Stimulated activated memory B cell treated with anti-CD40 and anti-IgM and Interleukin-4, amounts not matched to agents 10 μg/mL and 1 μg/mL and 100 μg/mL, for 72 hours (primary cell): ENCODE results near the gene MRPL22.
"Not testable (repeated sequence)": the region's sequence is repeated elsewhere in the genome, so short reads cannot be mapped to it uniquely, and the experiment has no call there.

Source experiments
- ATAC-seq: fragments of 150-1000 bp; cut with Tn5 transposase; 2 replicates; pipeline ENCODE4 v1.10.0; 2021
- H3K27ac Mint-ChIP-seq: one replicate; pipeline ENCODE4 v1.8.0; 2022; ENCODE audit warnings: mild to moderate bottlenecking, mixed read lengths
- H3K27me3 Mint-ChIP-seq: one replicate; pipeline ENCODE4 v1.8.0; 2022; ENCODE audit warnings: mixed read lengths
- H3K36me3 Mint-ChIP-seq: one replicate; pipeline ENCODE4 v1.8.0; 2022; ENCODE audit warnings: mixed read lengths
- H3K4me1 Mint-ChIP-seq: one replicate; pipeline ENCODE4 v1.8.0; 2022; ENCODE audit warnings: mixed read lengths
- H3K4me3 Mint-ChIP-seq: one replicate; pipeline ENCODE4 v1.8.0; 2022; ENCODE audit warnings: mild to moderate bottlenecking, moderate library complexity, mixed read lengths
- H3K9me3 Mint-ChIP-seq: one replicate; pipeline ENCODE4 v1.8.0; 2022; ENCODE audit warnings: mixed read lengths

MRPL22 gene

GRCh38 chr5:154933537-154933936 is 7.3 kb upstream of the MRPL22 start:
- H3K9me3 Mint-ChIP-seq, result no peaks in the 10 kb centered on the region
- H3K27me3 Mint-ChIP-seq, result no peaks in the 10 kb centered on the region
- H3K36me3 Mint-ChIP-seq, result peaks cover 40% of the 10 kb centered on the region
- no peak for ATAC-seq
- H3K27ac Mint-ChIP-seq, result no peak overlapping the region
- H3K4me1 Mint-ChIP-seq, result peaks cover 31% of the 10 kb centered on the region
- H3K4me3 Mint-ChIP-seq, result no peak overlapping the region

- no peaks in the 10 kb centered on the region for H3K9me3 Mint-ChIP-seq
- peaks cover 37% of the 10 kb centered on the region for H3K36me3 Mint-ChIP-seq
- H3K27me3 Mint-ChIP-seq, result no peaks in the 10 kb centered on the region
- no peak for ATAC-seq
- H3K4me3 Mint-ChIP-seq, result no peak overlapping the region
- H3K27ac Mint-ChIP-seq, result no peak overlapping the region
- peaks cover 37% of the 10 kb centered on the region for H3K4me1 Mint-ChIP-seq
These were observed 6.0 kb upstream of the MRPL22 start for GRCh38 chr5:154934881-154935280.

- peaks cover 29% of the 10 kb centered on the region for H3K36me3 Mint-ChIP-seq
- no peaks in the 10 kb centered on the region for H3K27me3 Mint-ChIP-seq
- H3K4me1 Mint-ChIP-seq, result peaks cover 41% of the 10 kb centered on the region
- H3K27ac Mint-ChIP-seq, result peak overlapping the region; percentile 85
- ATAC-seq, result no peak
- H3K4me3 Mint-ChIP-seq, result peak overlapping the region; percentile 93
- H3K9me3 Mint-ChIP-seq, result no peaks in the 10 kb centered on the region
These were observed 3.6 kb upstream of the MRPL22 start for GRCh38 chr5:154937186-154937717.

GRCh38 chr5:154937718-154938466 is 3.0 kb upstream of the MRPL22 start, which contains the start of gene GEMIN5:
Gene GEMIN5 (minus strand): TSS chr5:154938211. CDS start chr5:154938133, 78 bp downstream.
- Mint-ChIP-seq H3K27me3 (no peaks in the 10 kb centered on the region), H3K9me3 (no peaks in the 10 kb centered on the region), H3K4me1 (peaks cover 44% of the 10 kb centered on the region), H3K36me3 (peaks cover 23% of the 10 kb centered on the region), H3K27ac (peak within 1 kb of the TSS; percentile 85), H3K4me3 (peak within 1 kb of the TSS; percentile 93)
- ATAC-seq, result peak; percentile 96

GRCh38 chr5:154939387-154939786 is 1.5 kb upstream of the MRPL22 start:
- Mint-ChIP-seq H3K4me1 (peaks cover 46% of the 10 kb centered on the region), H3K36me3 (peaks cover 13% of the 10 kb centered on the region), H3K27ac (peak overlapping the region; percentile 89)
- not testable (repeated sequence) for H3K27me3 Mint-ChIP-seq, H3K4me3 Mint-ChIP-seq, ATAC-seq, H3K9me3 Mint-ChIP-seq

- peaks cover 3% of the 10 kb centered on the region for H3K36me3 Mint-ChIP-seq
- H3K27ac Mint-ChIP-seq, result peak overlapping the region; percentile 89
- H3K4me3 Mint-ChIP-seq, result peak overlapping the region; percentile 91
These were observed 500 bp upstream of the MRPL22 start for GRCh38 chr5:154940375-154940771.

GRCh38 chr5:154943527-154943926 is 2.7 kb downstream of the MRPL22 start:
- Mint-ChIP-seq H3K36me3 (peaks cover 3% of the 10 kb centered on the region), H3K4me3 (no peak overlapping the region), H3K27ac (no peak overlapping the region), H3K4me1 (peaks cover 31% of the 10 kb centered on the region), H3K9me3 (no peaks in the 10 kb centered on the region), H3K27me3 (no peaks in the 10 kb centered on the region)
- no peak for ATAC-seq

More at GRCh38 chr5:154940375-154940771, 500 bp upstream of the MRPL22 start:
- Mint-ChIP-seq H3K9me3 (no peaks in the 10 kb centered on the region), H3K4me1 (peaks cover 36% of the 10 kb centered on the region), H3K27me3 (no peaks in the 10 kb centered on the region)
- no peak for ATAC-seq

GRCh38 chr5:154944716-154945115 is 3.8 kb downstream of the MRPL22 start:
- no peaks in the 10 kb centered on the region for H3K27me3 Mint-ChIP-seq
- no peak overlapping the region for H3K4me3 Mint-ChIP-seq
- H3K9me3 Mint-ChIP-seq, result no peaks in the 10 kb centered on the region
- H3K36me3 Mint-ChIP-seq, result peaks cover 12% of the 10 kb centered on the region
- no peak overlapping the region for H3K27ac Mint-ChIP-seq
- ATAC-seq, result no peak
- peaks cover 39% of the 10 kb centered on the region for H3K4me1 Mint-ChIP-seq

GRCh38 chr5:154945695-154946301 is 4.9 kb downstream of the MRPL22 start:
- peaks cover 44% of the 10 kb centered on the region for H3K4me1 Mint-ChIP-seq
- no peak for ATAC-seq

GRCh38 chr5:154947778-154948177 is 6.9 kb downstream of the MRPL22 start:
- ATAC-seq, result no peak
- H3K27ac Mint-ChIP-seq, result no peak overlapping the region

More at GRCh38 chr5:154945695-154946301, 4.9 kb downstream of the MRPL22 start:
- H3K4me3 Mint-ChIP-seq, result no peak overlapping the region
- peaks cover 12% of the 10 kb centered on the region for H3K36me3 Mint-ChIP-seq
- H3K9me3 Mint-ChIP-seq, result no peaks in the 10 kb centered on the region
- no peak overlapping the region for H3K27ac Mint-ChIP-seq
- no peaks in the 10 kb centered on the region for H3K27me3 Mint-ChIP-seq

GRCh38 chr5:154948313-154948712 is 7.4 kb downstream of the MRPL22 start:
- no peak for ATAC-seq

More at GRCh38 chr5:154947778-154948177, 6.9 kb downstream of the MRPL22 start:
- Mint-ChIP-seq H3K9me3 (no peaks in the 10 kb centered on the region), H3K4me3 (no peak overlapping the region), H3K27me3 (no peaks in the 10 kb centered on the region), H3K4me1 (peaks cover 38% of the 10 kb centered on the region), H3K36me3 (peaks cover 12% of the 10 kb centered on the region)

GRCh38 chr5:154949781-154950180 is 8.9 kb downstream of the MRPL22 start:
- no peak overlapping the region for H3K27ac Mint-ChIP-seq
- no peaks in the 10 kb centered on the region for H3K9me3 Mint-ChIP-seq
- H3K27me3 Mint-ChIP-seq, result no peaks in the 10 kb centered on the region
- H3K4me3 Mint-ChIP-seq, result no peak overlapping the region
- no peak for ATAC-seq
- H3K4me1 Mint-ChIP-seq, result peaks cover 31% of the 10 kb centered on the region
- H3K36me3 Mint-ChIP-seq, result peaks cover 12% of the 10 kb centered on the region

More at GRCh38 chr5:154948313-154948712, 7.4 kb downstream of the MRPL22 start:
- no peak overlapping the region for H3K27ac Mint-ChIP-seq
- H3K4me3 Mint-ChIP-seq, result no peak overlapping the region
- H3K27me3 Mint-ChIP-seq, result no peaks in the 10 kb centered on the region
- no peaks in the 10 kb centered on the region for H3K9me3 Mint-ChIP-seq
- peaks cover 12% of the 10 kb centered on the region for H3K36me3 Mint-ChIP-seq
- peaks cover 32% of the 10 kb centered on the region for H3K4me1 Mint-ChIP-seq

GRCh38 chr5:154956712-154957111 is 15.8 kb downstream of the MRPL22 start:
- Mint-ChIP-seq H3K27ac (no peak overlapping the region), H3K4me1 (peaks cover 4% of the 10 kb centered on the region), H3K36me3 (peaks cover 28% of the 10 kb centered on the region), H3K9me3 (no peaks in the 10 kb centered on the region), H3K4me3 (no peak overlapping the region), H3K27me3 (no peaks in the 10 kb centered on the region)
- ATAC-seq, result no peak

- Mint-ChIP-seq H3K36me3 (peaks cover 54% of the 10 kb centered on the region), H3K27ac (no peak overlapping the region), H3K27me3 (no peaks in the 10 kb centered on the region), H3K4me1 (no peaks in the 10 kb centered on the region), H3K4me3 (no peak overlapping the region), H3K9me3 (no peaks in the 10 kb centered on the region)
- ATAC-seq, result peak; percentile 67
These were observed 21.6 kb downstream of the MRPL22 start for GRCh38 chr5:154962494-154962893.

GRCh38 chr5:154966081-154966841 is 25.4 kb downstream of the MRPL22 start:
- Mint-ChIP-seq H3K36me3 (peaks cover 56% of the 10 kb centered on the region), H3K4me3 (no peak overlapping the region), H3K4me1 (no peaks in the 10 kb centered on the region), H3K9me3 (no peaks in the 10 kb centered on the region), H3K27ac (no peak overlapping the region), H3K27me3 (no peaks in the 10 kb centered on the region)
- ATAC-seq, result no peak
